NCI-H128 (cell line): ENCODE measurements around the gene ARFRP1.

ENCODE experiments used
- DNase-seq: peaks from one replicate; lab custom pipeline; 2025; ENCODE audit not compliant: unreplicated experiment; lab: John Stamatoyannopoulos, UW

ARFRP1 gene

DNA sequence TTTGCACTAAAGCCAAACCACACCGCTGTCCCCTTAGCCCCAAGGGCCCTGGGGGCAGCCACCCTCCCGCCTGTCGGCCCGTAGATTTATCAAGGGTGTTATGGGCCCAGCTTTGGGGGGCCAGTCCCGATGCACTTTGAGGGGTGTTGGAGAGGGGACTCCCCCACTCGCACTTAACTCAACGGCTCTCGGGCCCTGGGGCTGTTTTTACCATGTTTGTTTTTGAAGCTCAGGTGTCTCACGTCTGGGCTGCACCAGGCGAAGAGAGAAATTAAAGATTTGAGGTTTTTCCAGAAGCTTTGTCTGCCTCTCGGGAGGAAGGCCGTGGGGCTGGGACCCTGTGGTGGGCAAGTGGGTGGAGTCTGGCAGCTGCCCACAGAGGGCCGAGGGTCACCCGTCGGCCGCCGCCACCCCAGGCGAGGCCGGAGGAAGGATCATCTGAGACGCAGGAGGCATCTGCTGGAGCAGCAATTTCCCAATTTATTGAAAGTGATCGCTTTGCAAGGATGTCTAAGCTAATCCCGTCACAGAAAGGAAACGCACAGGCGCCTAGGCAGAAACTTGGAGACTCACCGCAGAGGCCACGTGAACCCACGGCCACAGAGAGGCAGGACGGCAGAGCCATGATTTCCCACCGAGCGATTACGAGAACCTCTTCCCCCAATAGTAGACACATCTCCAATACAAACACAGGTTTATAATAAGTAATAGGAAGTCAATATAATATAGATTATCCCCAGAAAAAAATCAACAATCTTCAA is 35.6 kb upstream of the ARFRP1 start:
- no peak for DNase-seq

GRCh38 chr20:63742381-63743024 is 34.7 kb upstream of the ARFRP1 start:
- no peak for DNase-seq

DNA sequence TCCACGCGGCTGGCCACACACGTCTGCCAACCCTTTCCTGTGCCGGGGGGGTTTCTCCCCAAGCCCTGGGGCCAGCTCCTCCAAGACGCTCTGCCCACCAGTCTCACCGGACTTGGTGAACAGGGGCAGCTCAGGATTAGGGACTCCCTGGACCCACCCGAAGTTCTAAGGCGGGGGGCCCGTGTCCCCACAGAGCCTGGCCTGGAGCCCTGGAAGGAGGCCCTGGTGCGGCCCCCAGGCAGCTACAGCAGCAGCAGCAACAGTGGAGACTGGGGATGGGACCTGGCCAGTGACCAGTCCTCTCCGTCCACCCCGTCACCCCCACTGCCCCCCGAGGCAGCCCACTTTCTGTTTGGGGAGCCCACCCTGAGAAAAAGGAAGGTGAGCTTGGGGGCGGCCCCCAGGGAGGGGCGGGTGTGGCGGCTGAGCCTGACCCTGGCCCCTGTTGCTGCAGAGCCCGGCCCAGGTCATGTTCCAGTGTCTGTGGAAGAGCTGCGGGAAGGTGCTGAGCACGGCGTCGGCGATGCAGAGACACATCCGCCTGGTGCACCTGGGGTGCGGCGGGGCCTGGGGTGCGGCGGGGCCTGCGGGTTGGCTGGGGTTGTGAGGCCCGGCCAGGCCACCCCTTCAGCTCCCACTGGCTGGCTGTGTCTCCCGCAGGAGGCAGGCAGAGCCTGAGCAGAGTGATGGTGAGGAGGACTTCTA is 34.1 kb upstream of the ARFRP1 start:
- DNase-seq = no peak

DNA sequence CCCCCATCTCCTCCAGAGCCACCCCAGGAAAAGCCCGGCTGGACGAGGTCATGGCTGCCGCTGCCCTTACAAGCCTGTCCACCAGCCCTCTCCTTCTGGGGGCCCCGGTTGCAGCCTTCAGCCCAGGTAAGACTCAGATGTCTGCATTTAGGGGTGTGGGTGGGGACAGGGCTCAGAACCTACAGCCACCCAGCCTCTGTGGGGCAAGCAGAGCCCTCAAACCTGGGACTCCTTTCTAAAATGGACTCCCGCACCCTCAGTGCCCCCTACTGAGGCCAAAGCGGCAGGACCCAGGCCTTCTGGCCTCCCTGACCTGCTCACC is 33.5 kb upstream of the ARFRP1 start:
- no peak for DNase-seq

- peak; percentile 84 for DNase-seq
Measured at GRCh38 chr20:63740627-63741353, 33.0 kb upstream of the ARFRP1 start.

DNA sequence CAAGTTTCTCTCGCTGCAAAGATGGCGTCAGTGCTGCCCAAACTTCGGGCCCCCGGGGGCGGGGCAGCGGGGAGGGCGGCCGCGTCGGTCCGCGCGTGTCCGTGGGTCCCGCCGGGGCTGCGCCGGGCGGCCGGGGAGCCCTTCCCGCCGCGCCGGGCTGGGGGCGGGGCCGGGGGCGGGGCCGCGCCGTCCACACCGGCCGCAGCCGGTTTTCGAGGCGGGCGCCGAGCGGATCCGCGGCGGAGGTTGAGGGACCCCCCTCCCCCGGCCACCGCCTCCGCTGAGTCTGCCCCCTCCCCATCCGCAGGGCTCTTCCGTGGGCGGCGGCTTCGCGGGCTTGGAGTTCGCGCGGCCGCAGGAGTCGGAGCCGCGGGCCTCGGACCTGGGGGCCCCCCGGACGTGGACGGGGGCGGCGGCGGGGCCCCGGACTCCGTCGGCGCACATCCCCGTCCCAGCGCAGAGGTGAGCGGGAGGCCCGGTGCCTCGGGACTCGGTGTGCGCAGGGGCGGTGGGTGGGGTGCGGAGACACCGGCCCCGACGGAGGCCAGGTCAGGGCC is 32.4 kb upstream of the ARFRP1 start:
- no peak for DNase-seq

- DNase-seq = peak; percentile 41
Measured at GRCh38 chr20:63739130-63740069, 31.6 kb upstream of the ARFRP1 start, which contains the start of gene SLC2A4RG. TSS of gene SLC2A4RG (plus strand) at chr20:63739776. CDS start at chr20:63739913, 137 bp downstream.

DNA sequence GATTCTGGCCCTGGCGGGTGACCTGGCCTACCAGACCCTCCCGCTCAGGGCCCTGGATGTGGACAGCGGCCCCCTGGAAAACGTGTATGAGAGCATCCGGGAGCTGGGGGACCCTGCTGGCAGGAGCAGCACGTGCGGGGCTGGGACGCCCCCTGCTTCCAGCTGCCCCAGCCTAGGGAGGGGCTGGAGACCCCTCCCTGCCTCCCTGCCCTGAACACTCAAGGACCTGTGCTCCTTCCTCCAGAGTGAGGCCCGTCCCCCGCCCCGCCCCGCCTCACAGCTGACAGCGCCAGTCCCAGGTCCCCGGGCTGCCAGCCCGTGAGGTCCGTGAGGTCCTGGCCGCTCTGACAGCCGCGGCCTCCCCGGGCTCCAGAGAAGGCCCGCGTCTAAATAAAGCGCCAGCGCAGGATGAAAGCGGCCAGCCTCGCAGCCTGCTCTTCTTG is 30.9 kb upstream of the ARFRP1 start:
- no peak for DNase-seq

- no peak for DNase-seq
Measured at GRCh38 chr20:63737945-63738686, 30.3 kb upstream of the ARFRP1 start.

GRCh38 chr20:63737695-63737944 is 29.8 kb upstream of the ARFRP1 start:
- no peak for DNase-seq

GRCh38 chr20:63736893-63737694 is 29.3 kb upstream of the ARFRP1 start:
- DNase-seq = no peak

DNA sequence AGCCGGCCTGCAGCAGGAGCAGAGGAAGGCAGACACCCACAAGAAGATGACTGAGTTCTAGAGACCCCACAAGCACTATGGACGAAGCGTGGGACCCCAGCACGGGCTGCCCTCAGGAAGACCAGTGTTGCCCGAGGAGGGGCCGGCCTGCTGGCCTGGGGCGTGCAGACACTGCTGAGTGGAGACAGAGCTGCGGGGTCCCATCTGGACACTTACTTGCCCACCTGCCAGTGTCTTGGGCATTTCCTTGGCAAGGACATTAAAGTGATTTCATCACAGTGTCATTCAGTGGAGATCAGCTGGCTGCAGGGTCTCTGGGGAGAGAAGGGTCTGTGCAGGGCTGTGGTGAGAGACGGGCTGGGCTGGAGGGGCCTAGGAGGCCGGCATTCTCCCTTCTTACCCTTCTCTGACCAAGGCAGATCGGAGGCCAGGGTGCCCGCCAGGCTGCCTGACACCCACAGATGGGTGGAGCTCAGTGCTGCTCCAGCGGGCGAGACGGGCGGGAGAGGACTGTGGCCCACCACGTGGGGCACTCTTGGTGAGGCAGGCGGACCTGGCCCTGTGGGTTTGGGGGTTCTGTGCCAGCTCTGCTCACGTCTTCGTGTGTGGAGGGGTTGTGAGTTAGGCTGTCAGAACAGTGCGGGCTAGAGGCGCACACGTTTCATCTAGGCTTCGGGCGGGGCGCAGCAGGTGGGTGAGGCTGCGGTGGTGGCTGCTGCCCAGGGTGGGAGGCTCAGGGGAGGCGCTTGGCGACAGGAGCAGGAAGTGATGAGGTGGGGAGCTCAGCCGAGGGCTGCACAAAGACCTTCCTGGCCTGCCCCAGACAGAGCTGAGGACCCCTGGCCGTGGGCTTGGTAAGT is 28.3 kb upstream of the ARFRP1 start, which contains the start of gene LIME1:
LIME1 (plus strand) TSS at position 806 of the 860 bp plus-strand sequence. CDS start 886 bp downstream, outside the sequence.
- DNase-seq = no peak

- no peak for DNase-seq
Measured at GRCh38 chr20:63734946-63735858, 27.4 kb upstream of the ARFRP1 start.

DNA sequence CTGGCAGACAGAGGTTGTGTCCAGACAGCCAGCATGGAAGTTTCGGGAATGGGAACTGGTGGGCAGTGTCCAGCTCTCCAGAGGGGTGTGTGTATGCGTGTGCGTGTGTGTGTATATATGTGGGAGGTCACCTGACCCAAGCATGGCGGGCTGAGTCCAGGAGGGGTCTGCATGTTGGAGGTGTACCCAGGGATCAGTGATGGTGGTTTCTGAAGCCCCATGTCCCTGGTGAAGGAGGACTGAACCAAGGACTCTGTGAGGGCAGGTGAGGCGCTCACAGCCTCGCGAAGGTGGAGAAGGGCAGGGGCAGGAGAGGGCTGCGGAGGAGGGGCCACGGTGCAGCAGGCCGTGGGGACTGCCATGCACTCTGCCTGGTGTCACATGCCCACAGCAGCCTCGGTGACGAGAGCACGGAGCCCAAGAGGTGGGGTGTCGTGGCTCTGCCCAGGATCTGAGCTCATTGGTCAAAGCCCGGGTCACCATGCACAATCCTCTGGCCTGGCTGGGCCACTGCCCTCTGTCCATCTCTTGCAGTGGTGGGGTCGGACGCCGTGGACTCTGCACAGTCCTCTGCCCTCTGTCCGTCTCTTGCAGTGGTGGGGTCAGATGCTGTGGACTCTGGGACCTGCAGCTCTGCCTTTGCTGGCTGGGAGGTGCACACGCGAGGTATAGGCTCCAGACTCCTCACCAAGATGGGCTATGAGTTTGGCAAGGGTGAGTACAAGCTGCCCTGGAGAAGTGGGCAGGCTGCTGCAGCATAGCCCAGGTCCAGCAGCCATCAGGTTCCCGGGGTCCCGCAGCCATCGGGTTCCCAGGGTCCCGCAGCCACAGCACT is 26.6 kb upstream of the ARFRP1 start:
- DNase-seq = no peak

- no peak for DNase-seq
Measured at GRCh38 chr20:63733579-63734081, 25.9 kb upstream of the ARFRP1 start.

GRCh38 chr20:63733117-63733516 is 25.3 kb upstream of the ARFRP1 start:
- no peak for DNase-seq
